Measurements from ENCODE around the gene PITX2. TPM values are rescaled to one million over a fixed set of nuclear protein-coding genes. Genes with fewer than 3 reads are reported as not detected.

PITX2 gene
- total and polyA plus RNA-seq, 2 of the 8 experiments (the other 6 are each of a cell fraction or from before 2014, with no cell fraction given), result 0.09 to 0.67 TPM

DNA sequence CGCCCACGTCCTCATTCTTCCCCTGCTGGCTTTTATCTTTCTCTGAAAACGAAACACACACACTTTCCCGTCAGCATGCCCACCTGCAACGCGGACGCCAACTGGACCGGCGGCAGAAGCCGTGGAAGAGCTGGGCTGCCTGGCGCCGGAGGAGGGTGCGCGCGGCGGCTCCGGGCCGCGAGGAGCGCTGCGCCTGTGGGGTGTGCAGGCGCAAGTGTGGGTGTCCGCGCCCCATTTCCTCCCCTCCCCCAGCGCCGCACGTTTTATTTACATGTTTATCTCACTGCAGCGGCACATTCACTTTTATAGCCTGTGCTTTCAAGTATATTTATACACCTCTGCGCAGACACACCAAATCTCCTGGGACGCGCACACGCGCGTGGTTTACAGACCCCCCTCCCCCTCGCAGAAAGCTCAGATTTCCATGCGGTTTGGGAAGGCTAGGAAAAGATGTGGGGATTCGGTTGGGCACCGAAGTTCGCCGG, 1.5 kb downstream of the PITX2 start (continued):
- TF ChIP-seq TAF7 (optimal IDR thresholded peaks at IDR 0.05; ENCODE audit: borderline replicate concordance, low read depth, low read length) (no peak), TAF1 (IDR thresholded peaks at IDR 0.05; ENCODE audit: low read depth, low read length) (no peak), SAP30 (IDR thresholded peaks at IDR 0.05; ENCODE audit: insufficient read depth, insufficient replicate concordance, low read length) (no peak)
